ENCODE data around the gene OR6Q1. TPM values are rescaled to one million over a fixed set of nuclear protein-coding genes. Genes with fewer than 3 reads are reported as not detected.
A peak's percentile ranks its signal among the peaks of the same experiment; 100 is the strongest.

The OR6Q1 gene
- total and polyA plus RNA-seq, 2 experiments from 2014 or later: not detected

DNA sequence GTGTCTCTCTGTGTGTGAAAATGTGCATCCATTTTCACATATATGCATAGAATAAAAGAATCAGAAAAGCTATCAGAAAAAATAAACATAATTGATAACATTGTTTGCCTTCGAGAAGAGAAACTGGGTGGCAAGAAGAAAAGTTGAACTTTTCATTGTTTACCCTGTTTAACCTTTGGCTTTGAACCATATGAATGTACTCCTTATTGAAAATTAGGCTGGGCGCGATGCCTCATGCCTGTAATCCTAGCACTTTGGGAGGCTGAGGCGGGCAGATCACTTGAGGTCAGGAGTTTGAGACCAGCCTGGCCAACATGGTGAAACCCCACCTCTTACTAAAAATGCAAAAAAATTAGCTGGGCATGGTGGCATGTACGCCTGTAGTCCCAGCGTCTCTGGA lies 19.0 kb upstream of the OR6Q1 start:
- 38 to 39% methylated on average over 6 of the region's 6 CpGs for WGBS, 2 experiments (ENCODE audit: low coverage in 1 of 2, low lambda C conversion rate in 2 of 2, missing lambda C conversion rate in 2 of 2)
- Histone ChIP-seq H3F3A (ENCODE audit: insufficient read depth) (no peaks in the 10 kb centered on the region), H3K79me2 (ENCODE audit: insufficient read depth) (no peaks in the 10 kb centered on the region), H3K27ac (no peak overlapping the region), H3K27me3 (replicated peaks; ENCODE audit: insufficient read depth) (no peaks in the 10 kb centered on the region), H3K4me1 (ENCODE audit: insufficient read depth) (no peaks in the 10 kb centered on the region), H3K4me2 (ENCODE audit: unreplicated experiment) (no peak overlapping the region), H3K9me3 (ENCODE audit: low read depth) (no peaks in the 10 kb centered on the region), H3K4me3 (no peak overlapping the region), H3K36me3 (ENCODE audit: low read depth) (no peaks in the 10 kb centered on the region), H3K9me2 (ENCODE audit: insufficient read depth) (no peaks in the 10 kb centered on the region), H2AFZ (no peak overlapping the region), H3K9ac (no peak overlapping the region), H4K20me1 (ENCODE audit: insufficient read depth) (no peaks in the 10 kb centered on the region)
- in situ Hi-C loops (cut with MboI): no loop called here
- DNase-seq: no peak
- TF ChIP-seq EZH2phosphoT487 (IDR thresholded peaks at IDR 0.05; ENCODE audit: insufficient read depth, low read depth) (no peak), EZH2 (IDR thresholded peaks at IDR 0.05; ENCODE audit: insufficient read depth, poor library complexity, severe bottlenecking) (no peak)

DNA sequence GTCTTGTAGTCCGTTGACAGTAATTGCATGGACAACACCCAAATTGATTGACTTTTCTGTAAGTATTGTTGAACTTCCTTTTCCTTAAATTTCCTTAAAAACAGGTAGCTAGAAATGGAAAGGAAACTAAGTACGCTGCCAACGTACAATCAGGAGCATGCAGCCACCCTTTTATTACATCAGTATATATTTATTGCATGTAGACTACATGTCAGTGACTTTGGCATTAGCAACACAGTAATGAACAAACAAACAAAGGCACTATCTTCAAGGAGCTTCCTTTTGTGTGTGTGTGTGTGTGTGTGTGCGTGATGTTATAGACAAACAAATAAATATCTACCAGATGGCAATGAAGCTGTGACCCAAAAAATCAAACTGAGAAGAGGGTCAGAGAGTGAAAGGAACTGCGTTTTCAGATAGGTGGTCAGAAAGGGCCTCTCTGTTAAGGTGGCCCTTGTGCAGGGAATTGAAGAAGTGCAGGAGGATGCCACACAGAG lies 7.3 kb upstream of the OR6Q1 start, which contains the start of gene OR9Q1:
Gene OR9Q1, plus strand, starts transcription at position 447 of the 497 bp plus-strand sequence. CDS start 155,564 bp downstream, outside the sequence.
- Histone ChIP-seq H3K79me2 (ENCODE audit: insufficient read depth) (no peaks in the 10 kb centered on the region), H3K36me3 (ENCODE audit: low read depth) (no peaks in the 10 kb centered on the region), H3K27ac (no peak within 1 kb of the TSS), H3F3A (ENCODE audit: insufficient read depth) (peaks cover 14% of the 10 kb centered on the region; the same call in 1 of the 2 replicates), H3K27me3 (replicated peaks; ENCODE audit: insufficient read depth) (no peaks in the 10 kb centered on the region), H3K4me3 (no peak within 1 kb of the TSS), H3K4me1 (ENCODE audit: insufficient read depth) (peaks cover 28% of the 10 kb centered on the region), H3K9ac (0 out of 2 replicates have a peak within 1 kb of the TSS, but pooled peaks have one; percentile 2), H3K4me2 (ENCODE audit: unreplicated experiment) (peak within 1 kb of the TSS; percentile 20), H4K20me1 (ENCODE audit: insufficient read depth) (no peaks in the 10 kb centered on the region), H3K9me3 (ENCODE audit: low read depth) (no peaks in the 10 kb centered on the region), H2AFZ (peak within 1 kb of the TSS; percentile 76), H3K9me2 (ENCODE audit: insufficient read depth) (no peaks in the 10 kb centered on the region)
- in situ Hi-C loops (cut with MboI): no loop called here
- TF ChIP-seq EZH2phosphoT487 (IDR thresholded peaks at IDR 0.05; ENCODE audit: insufficient read depth, low read depth): no peak
- no peak for DNase-seq
- 54 to 68% methylated on average over 5 of the region's 5 CpGs for WGBS, 2 experiments (ENCODE audit: low coverage in 1 of 2, low lambda C conversion rate in 2 of 2, missing lambda C conversion rate in 2 of 2)

DNA sequence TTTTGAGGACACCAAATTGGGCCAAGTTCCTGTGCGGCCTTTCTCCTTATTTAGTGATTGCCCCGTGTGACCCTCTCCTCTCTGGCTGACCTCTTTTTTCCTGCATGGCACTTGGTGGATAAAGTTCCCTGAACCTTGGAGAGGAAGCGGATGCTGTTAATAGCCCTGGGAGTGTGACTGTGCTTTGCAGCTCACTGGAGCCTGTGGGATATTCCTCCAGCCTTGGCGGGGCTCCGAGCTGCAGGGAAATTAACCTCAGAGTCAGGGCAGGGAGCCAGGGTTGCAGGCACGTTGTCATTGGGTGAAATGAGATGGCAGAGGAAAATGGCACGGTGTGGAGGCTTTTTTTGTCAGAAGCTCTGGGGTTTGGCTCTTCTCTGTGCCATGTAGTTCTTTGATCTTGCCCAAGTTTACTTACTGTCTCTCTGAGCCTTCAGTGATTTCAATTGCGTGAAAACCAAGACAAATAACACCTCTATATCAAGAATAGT lies 6.1 kb upstream of the OR6Q1 start:
- no peaks in the 10 kb centered on the region for H4K20me1 ChIP-seq (ENCODE audit: insufficient read depth)
- H2AFZ ChIP-seq: peak overlapping the region; percentile 76
- in situ Hi-C loops (cut with MboI): no loop called here
- WGBS, 2 experiments (ENCODE audit: low coverage in 1 of 2, low lambda C conversion rate in 2 of 2, missing lambda C conversion rate in 2 of 2): 23 to 26% methylated on average over 8 of the region's 8 CpGs
- H3K79me2 ChIP-seq (ENCODE audit: insufficient read depth): no peaks in the 10 kb centered on the region
- no peak overlapping the region for H3K4me3 ChIP-seq
- no peaks in the 10 kb centered on the region for H3K36me3 ChIP-seq (ENCODE audit: low read depth)
- TF ChIP-seq EZH2phosphoT487 (IDR thresholded peaks at IDR 0.05; ENCODE audit: insufficient read depth, low read depth) (no peak), EZH2 (IDR thresholded peaks at IDR 0.05; ENCODE audit: insufficient read depth, poor library complexity, severe bottlenecking) (no peak)
- no peaks in the 10 kb centered on the region for H3K27me3 ChIP-seq (replicated peaks; ENCODE audit: insufficient read depth)
- H3K27ac ChIP-seq: no peak overlapping the region
- no peaks in the 10 kb centered on the region for H3K9me2 ChIP-seq (ENCODE audit: insufficient read depth)
- DNase-seq: peak; percentile 83
- H3K9me3 ChIP-seq (ENCODE audit: low read depth): no peaks in the 10 kb centered on the region
- H3K9ac ChIP-seq: 0 out of 2 replicates have a peak overlapping the region, but pooled peaks have one; percentile 2
- peak overlapping the region; percentile 20 for H3K4me2 ChIP-seq (ENCODE audit: unreplicated experiment)
- H3K4me1 ChIP-seq (ENCODE audit: insufficient read depth): peaks cover 39% of the 10 kb centered on the region
- H3F3A ChIP-seq (ENCODE audit: insufficient read depth): peaks cover 21% of the 10 kb centered on the region; the same call in 1 of the 2 replicates

- WGBS, 2 experiments (ENCODE audit: low coverage in 1 of 2, low lambda C conversion rate in 2 of 2, missing lambda C conversion rate in 2 of 2): 19 to 21% methylated on average over 4 of the region's 4 CpGs
- peak overlapping the region; percentile 0 for H2AFZ ChIP-seq
- in situ Hi-C loops (cut with MboI): no loop called here
- peak overlapping the region; percentile 35 for H3K27ac ChIP-seq
- H3K9me3 ChIP-seq (ENCODE audit: low read depth): no peaks in the 10 kb centered on the region
- no peak overlapping the region for H3K9ac ChIP-seq
- no peaks in the 10 kb centered on the region for H3K27me3 ChIP-seq (replicated peaks; ENCODE audit: insufficient read depth)
- H3K79me2 ChIP-seq (ENCODE audit: insufficient read depth): no peaks in the 10 kb centered on the region
- peak overlapping the region; percentile 8 for H3K4me2 ChIP-seq (ENCODE audit: unreplicated experiment)
- H3K4me1 ChIP-seq (ENCODE audit: insufficient read depth): peaks cover 39% of the 10 kb centered on the region
- H3K36me3 ChIP-seq (ENCODE audit: low read depth): no peaks in the 10 kb centered on the region
- peaks cover 21% of the 10 kb centered on the region; the same call in 1 of the 2 replicates for H3F3A ChIP-seq (ENCODE audit: insufficient read depth)
- TF ChIP-seq EZH2 (IDR thresholded peaks at IDR 0.05; ENCODE audit: insufficient read depth, poor library complexity, severe bottlenecking) (no peak), EZH2phosphoT487 (IDR thresholded peaks at IDR 0.05; ENCODE audit: insufficient read depth, low read depth) (no peak)
- H3K4me3 ChIP-seq: no peak overlapping the region
- H4K20me1 ChIP-seq (ENCODE audit: insufficient read depth): no peaks in the 10 kb centered on the region
- DNase-seq: peak; percentile 73
- no peaks in the 10 kb centered on the region for H3K9me2 ChIP-seq (ENCODE audit: insufficient read depth)
These were observed 3.4 kb upstream of the OR6Q1 start for GRCh38 chr11:58027341-58027740.

Data from GM23248 (cell line).